ENCODE results near the gene SESN1. TPM values are rescaled to one million over a fixed set of nuclear protein-coding genes. Genes with fewer than 3 reads are reported as not detected.

SESN1 gene
- total RNA-seq, 2 experiments from 2014 or later = 43.0 to 48.4 TPM

GRCh38 chr6:109008537-109009235 lies 86.0 kb downstream of the SESN1 start:
- POLR2A ChIA-PET = interaction anchor here (1.2 to 1.9 kb wide), 7 partner anchors 21 to 474 kb away, joined by 3 to 12 read pairs (median 4); partner anchors contain the start of genes CD164 and ZBTB24
- H3K4me1 Mint-ChIP-seq = peaks cover 45% of the 10 kb centered on the region

GRCh38 chr6:109008054-109008453 lies 86.6 kb downstream of the SESN1 start:
- Mint-ChIP-seq H3K27ac (peak overlapping the region; percentile 92), H3K4me3 (peak overlapping the region; percentile 94), H3K36me3 (peaks cover 7% of the 10 kb centered on the region), H3K4me1 (peaks cover 46% of the 10 kb centered on the region), H3K9me3 (no peaks in the 10 kb centered on the region), H3K27me3 (no peaks in the 10 kb centered on the region)
- DNase-seq = no peak
- no peak for ATAC-seq (ENCODE audit: low read depth)
- POLR2A ChIA-PET = interaction anchor here (1.3 to 1.9 kb wide), 3 partner anchors 63 to 474 kb away, joined by 3 to 12 read pairs (median 3); partner anchors contain the start of gene ZBTB24

More at GRCh38 chr6:109008537-109009235, 86.0 kb downstream of the SESN1 start:
- H3K9me3 Mint-ChIP-seq = no peaks in the 10 kb centered on the region
- peak; percentile 10 for ATAC-seq (ENCODE audit: low read depth)
- H3K36me3 Mint-ChIP-seq = peaks cover 7% of the 10 kb centered on the region
- no peak for DNase-seq
- H3K27me3 Mint-ChIP-seq = no peaks in the 10 kb centered on the region
- H3K4me3 Mint-ChIP-seq = peak overlapping the region; percentile 94
- H3K27ac Mint-ChIP-seq = peak overlapping the region; percentile 92

- DNase-seq (no peak), ATAC-seq (ENCODE audit: low read depth) (no peak)
- H3K4me3 Mint-ChIP-seq = peak overlapping the region; percentile 94
- peaks cover 45% of the 10 kb centered on the region for H3K4me1 Mint-ChIP-seq
- H3K9me3 Mint-ChIP-seq = no peaks in the 10 kb centered on the region
- peak overlapping the region; percentile 26 for H3K27ac Mint-ChIP-seq
- POLR2A ChIA-PET = interaction anchor here (1.6 kb wide), 1 partner anchor 84 kb away, joined by 3 read pairs; no protein-coding TSS in a partner anchor
- no peaks in the 10 kb centered on the region for H3K27me3 Mint-ChIP-seq
- peaks cover 7% of the 10 kb centered on the region for H3K36me3 Mint-ChIP-seq
Measured at GRCh38 chr6:109007521-109007920, 87.1 kb downstream of the SESN1 start.

DNA sequence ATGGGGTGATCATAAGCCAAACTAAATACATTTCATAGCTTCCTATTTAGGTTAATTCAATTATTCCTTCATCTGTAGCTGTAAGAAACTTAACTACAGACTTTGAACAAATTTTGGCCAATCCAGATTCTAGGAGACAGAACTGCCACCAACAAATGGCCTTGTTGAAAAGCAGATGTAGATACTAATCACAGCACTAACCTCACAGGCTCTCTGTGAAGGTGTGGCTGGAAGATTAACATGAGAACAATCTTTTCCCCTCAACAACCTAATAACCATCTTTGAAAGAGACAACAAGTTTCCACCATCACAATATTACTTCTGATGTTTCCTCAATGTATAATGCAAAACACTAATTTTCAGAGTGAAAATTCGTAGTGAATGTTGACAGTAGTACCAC lies 87.8 kb downstream of the SESN1 start:
- H3K27me3 Mint-ChIP-seq = no peaks in the 10 kb centered on the region
- peaks cover 45% of the 10 kb centered on the region for H3K4me1 Mint-ChIP-seq
- H3K36me3 Mint-ChIP-seq = peaks cover 7% of the 10 kb centered on the region
- ATAC-seq (ENCODE audit: low read depth) (no peak), DNase-seq (no peak)
- no peaks in the 10 kb centered on the region for H3K9me3 Mint-ChIP-seq
- POLR2A ChIA-PET = no interaction called here
- H3K27ac Mint-ChIP-seq = peak overlapping the region; percentile 7
- H3K4me3 Mint-ChIP-seq = peak overlapping the region; percentile 94

DNA sequence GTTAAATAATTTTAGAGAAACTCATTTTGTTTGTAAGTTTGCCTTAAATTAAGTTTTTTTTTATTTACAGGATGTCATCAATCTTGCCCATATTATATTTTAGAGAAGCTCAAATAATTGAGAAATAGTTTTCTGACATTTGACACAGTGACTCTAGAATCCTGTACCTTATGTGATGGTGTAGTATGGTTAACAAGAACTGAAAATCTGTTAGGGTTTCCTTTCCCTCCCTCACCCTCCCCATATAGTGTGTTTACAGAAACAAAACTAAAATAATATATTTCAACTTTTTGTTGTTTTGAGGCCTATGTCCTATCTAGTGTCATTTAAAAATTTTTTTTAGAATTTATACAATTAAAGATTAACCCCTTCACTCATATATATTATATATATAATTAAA lies 91.8 kb downstream of the SESN1 start:
- H3K36me3 Mint-ChIP-seq = peaks cover 18% of the 10 kb centered on the region
- no peak for DNase-seq
- H3K4me3 Mint-ChIP-seq = no peak overlapping the region
- no peaks in the 10 kb centered on the region for H3K9me3 Mint-ChIP-seq
- ATAC-seq (ENCODE audit: low read depth) = no peak
- no peaks in the 10 kb centered on the region for H3K27me3 Mint-ChIP-seq
- no peak overlapping the region for H3K27ac Mint-ChIP-seq
- POLR2A ChIA-PET = no interaction called here
- H3K4me1 Mint-ChIP-seq = peaks cover 32% of the 10 kb centered on the region

GRCh38 chr6:109002051-109002697 lies 92.5 kb downstream of the SESN1 start:
- Mint-ChIP-seq H3K4me1 (peaks cover 28% of the 10 kb centered on the region), H3K27me3 (no peaks in the 10 kb centered on the region), H3K27ac (no peak overlapping the region), H3K4me3 (no peak overlapping the region), H3K36me3 (peaks cover 22% of the 10 kb centered on the region), H3K9me3 (no peaks in the 10 kb centered on the region)
- ATAC-seq (ENCODE audit: low read depth) (no peak), DNase-seq (no peak)
- POLR2A ChIA-PET = no interaction called here

GRCh38 chr6:109001291-109001894 lies 93.3 kb downstream of the SESN1 start:
- POLR2A ChIA-PET = no interaction called here
- Mint-ChIP-seq H3K27ac (no peak overlapping the region), H3K9me3 (no peaks in the 10 kb centered on the region), H3K4me1 (peaks cover 20% of the 10 kb centered on the region), H3K27me3 (no peaks in the 10 kb centered on the region), H3K36me3 (peaks cover 25% of the 10 kb centered on the region), H3K4me3 (no peak overlapping the region)
- ATAC-seq (ENCODE audit: low read depth) (no peak), DNase-seq (no peak)

GRCh38 chr6:109000289-109000688 lies 94.4 kb downstream of the SESN1 start:
- no peak overlapping the region for H3K27ac Mint-ChIP-seq
- H3K4me3 Mint-ChIP-seq = no peak overlapping the region
- peaks cover 14% of the 10 kb centered on the region for H3K4me1 Mint-ChIP-seq
- ATAC-seq (ENCODE audit: low read depth) = no peak
- peaks cover 26% of the 10 kb centered on the region for H3K36me3 Mint-ChIP-seq
- no peaks in the 10 kb centered on the region for H3K9me3 Mint-ChIP-seq
- POLR2A ChIA-PET = no interaction called here
- no peak for DNase-seq
- no peaks in the 10 kb centered on the region for H3K27me3 Mint-ChIP-seq

GRCh38 chr6:108999428-108999827 lies 95.2 kb downstream of the SESN1 start:
- H3K27me3 Mint-ChIP-seq = no peaks in the 10 kb centered on the region
- peaks cover 25% of the 10 kb centered on the region for H3K36me3 Mint-ChIP-seq
- ATAC-seq (ENCODE audit: low read depth) (no peak), DNase-seq (no peak)
- POLR2A ChIA-PET = no interaction called here
- H3K27ac Mint-ChIP-seq = no peak overlapping the region
- no peak overlapping the region for H3K4me3 Mint-ChIP-seq
- H3K4me1 Mint-ChIP-seq = peaks cover 6% of the 10 kb centered on the region
- H3K9me3 Mint-ChIP-seq = no peaks in the 10 kb centered on the region

GRCh38 chr6:108998485-108998884 lies 96.2 kb downstream of the SESN1 start:
- no peak for DNase-seq
- ATAC-seq (ENCODE audit: low read depth) = no peak
- POLR2A ChIA-PET = no interaction called here
- Mint-ChIP-seq H3K4me1 (peaks cover under 1% of the 10 kb centered on the region), H3K9me3 (no peaks in the 10 kb centered on the region), H3K4me3 (no peak overlapping the region), H3K27ac (no peak overlapping the region), H3K27me3 (no peaks in the 10 kb centered on the region), H3K36me3 (peaks cover 26% of the 10 kb centered on the region)

DNA sequence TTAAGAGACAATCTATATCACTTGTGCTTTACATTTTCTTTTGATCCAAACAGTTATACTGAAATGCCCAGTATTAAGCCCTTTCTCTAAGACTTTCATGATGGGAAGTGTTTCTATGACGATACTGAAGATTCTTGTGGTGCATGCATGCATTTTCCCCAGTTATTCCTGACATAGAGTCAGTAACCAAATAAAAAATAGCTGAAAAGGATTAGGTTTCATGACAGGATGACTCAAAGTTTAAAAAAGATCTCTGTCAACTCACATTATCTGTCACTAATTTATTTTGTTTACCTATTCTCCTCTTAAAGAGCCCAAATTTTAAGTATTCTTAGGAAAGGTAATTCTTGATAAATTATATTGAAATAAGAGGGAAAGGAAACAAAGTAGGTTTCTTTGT lies 98.4 kb downstream of the SESN1 start:
- ATAC-seq (ENCODE audit: low read depth) = no peak
- POLR2A ChIA-PET = interaction anchor here (1.5 kb wide), 1 partner anchor 14 kb away, joined by 3 read pairs; no protein-coding TSS in a partner anchor
- H3K9me3 Mint-ChIP-seq = no peaks in the 10 kb centered on the region
- peaks cover 39% of the 10 kb centered on the region for H3K36me3 Mint-ChIP-seq
- DNase-seq = no peak
- no peak overlapping the region for H3K27ac Mint-ChIP-seq
- H3K27me3 Mint-ChIP-seq = no peaks in the 10 kb centered on the region
- no peak overlapping the region for H3K4me3 Mint-ChIP-seq
- H3K4me1 Mint-ChIP-seq = no peaks in the 10 kb centered on the region

DNA sequence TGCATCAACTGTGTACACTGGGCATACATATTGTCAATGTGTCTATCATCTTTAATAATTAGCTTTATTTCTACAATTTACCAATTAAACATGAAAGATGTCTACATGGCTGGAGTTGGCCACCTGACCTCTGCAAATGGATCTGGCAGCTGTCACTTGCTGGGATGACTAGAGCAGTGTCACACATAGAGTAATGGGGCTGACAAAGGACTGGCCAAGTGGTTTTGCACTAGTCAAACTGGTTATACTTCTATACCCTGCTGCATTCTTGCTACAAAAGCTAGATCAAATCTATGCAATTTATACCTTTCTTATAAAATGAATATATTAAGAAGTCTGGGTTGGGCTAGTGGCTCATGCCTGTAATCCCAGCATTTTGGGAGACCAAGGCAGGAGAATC lies 99.3 kb downstream of the SESN1 start:
- no peaks in the 10 kb centered on the region for H3K9me3 Mint-ChIP-seq
- H3K27me3 Mint-ChIP-seq = no peaks in the 10 kb centered on the region
- POLR2A ChIA-PET = interaction anchor here (1.5 kb wide), 1 partner anchor 15 kb away, joined by 3 read pairs; no protein-coding TSS in a partner anchor
- DNase-seq = no peak
- no peak for ATAC-seq (ENCODE audit: low read depth)
- H3K27ac Mint-ChIP-seq = no peak overlapping the region
- no peak overlapping the region for H3K4me3 Mint-ChIP-seq
- H3K36me3 Mint-ChIP-seq = peaks cover 46% of the 10 kb centered on the region
- no peaks in the 10 kb centered on the region for H3K4me1 Mint-ChIP-seq

- no peaks in the 10 kb centered on the region for H3K4me1 Mint-ChIP-seq
- H3K27ac Mint-ChIP-seq = no peak overlapping the region
- peaks cover 44% of the 10 kb centered on the region for H3K36me3 Mint-ChIP-seq
- no peaks in the 10 kb centered on the region for H3K27me3 Mint-ChIP-seq
- no peak overlapping the region for H3K4me3 Mint-ChIP-seq
- POLR2A ChIA-PET = interaction anchor here (0.9 kb wide), 1 partner anchor 16 kb away, joined by 3 read pairs; no protein-coding TSS in a partner anchor
- DNase-seq (no peak), ATAC-seq (ENCODE audit: low read depth) (no peak)
- H3K9me3 Mint-ChIP-seq = no peaks in the 10 kb centered on the region
Measured at GRCh38 chr6:108993876-108994275, 100.8 kb downstream of the SESN1 start.

Measured in activated naive CD8-positive, alpha-beta T cell treated with anti-CD3 and anti-CD28 coated beads, Interleukin-2, amount 10 ng/mL, durations not matched to agents 7 days and 5 days (primary cell).